Colonic mucosa (tissue), 4 donors: ENCODE measurements around the gene WNT1. TPM values are rescaled to one million over a fixed set of nuclear protein-coding genes. Genes with fewer than 3 reads are reported as not detected.

Experiments
- DNase-seq: peaks from one replicate; pipeline ENCODE4 v3.0.0-alpha.2; 2020
- H3K27ac ChIP-seq: fragments of 200-600 bp; one replicate; pipeline ENCODE4 v1.8.0; 2021
- H3K27me3 ChIP-seq: fragments of 200-600 bp; one replicate; pipeline ENCODE4 v1.8.0; 2021
- H3K36me3 ChIP-seq: fragments of 200-600 bp; one replicate; pipeline ENCODE4 v1.8.0; 2021
- H3K4me1 ChIP-seq: fragments of 200-600 bp; one replicate; pipeline ENCODE4 v1.8.0; 2021; ENCODE audit warnings: mild to moderate bottlenecking
- H3K4me3 ChIP-seq: fragments of 200-600 bp; one replicate; pipeline ENCODE4 v1.8.0; 2021
- H3K9ac ChIP-seq, 2 donors: one replicate each; pipeline ENCODE4 v1.7.0; 2013; ENCODE audit warnings: control low read depth in 2 of 2, low read depth in 2 of 2, low read length in 2 of 2
- H3K9me3 ChIP-seq: fragments of 200-600 bp; one replicate; pipeline ENCODE4 v1.8.0; 2021
- CTCF ChIP-seq: fragments of 200-600 bp; IDR thresholded peaks from one replicate; pipeline ENCODE4 v1.8.0; 2022; ENCODE audit warnings: antibody characterized with exemption, mild to moderate bottlenecking
- intact Hi-C: fragments of 100-400 bp; cut with DNase I; formaldehyde crosslinking; loops from one replicate; pipeline ENCODE4 v1.14.1; 2022
- total RNA-seq, 2 donors: library from RNA; stranded (reverse); fragmentation: NEBNext Ultra II Directional in 1 of 2; extraction: Animal tissue kit (Norgen Biotek cat#: 25700) in 1 of 2; gene quantifications; one replicate each; pipeline ENCODE4 v1.2.1, GENCODE V29; 2021
- donor health status: healthy.
- donor health status: DM: no; HTN: no; CAD: no.
- donor health status: DM: no; HTN: no; CAD: no.

WNT1 gene
- total RNA-seq, 2 donors from 2014 or later, result not detected

- TF ChIP-seq CTCF, result no peak
- Histone ChIP-seq H3K9ac (peak within 1 kb of the TSS; percentile 4 to 43), H3K27me3 (peaks cover 30% of the 10 kb centered on the region), H3K4me3 (peak within 1 kb of the TSS; percentile 45), H3K4me1 (peaks cover 27% of the 10 kb centered on the region), H3K27ac (no peak within 1 kb of the TSS), H3K9me3 (no peaks in the 10 kb centered on the region), H3K36me3 (no peaks in the 10 kb centered on the region)
- DNase-seq, result no peak
- intact Hi-C loops, result no loop called here
These were observed 21.4 kb downstream of the WNT1 start, which contains the start of gene DDN for GRCh38 chr12:48999371-49000131. DDN (minus strand) TSS chr12:48999375; CDS start chr12:48999287, 88 bp downstream.

- no peaks in the 10 kb centered on the region for H3K9me3 ChIP-seq
- peaks cover 23% of the 10 kb centered on the region for H3K27me3 ChIP-seq
- no peak for DNase-seq
- no peak overlapping the region for H3K4me3 ChIP-seq
- no peaks in the 10 kb centered on the region for H3K36me3 ChIP-seq
- peaks cover 27% of the 10 kb centered on the region for H3K4me1 ChIP-seq
- no peak for TF ChIP-seq CTCF
- no peak overlapping the region for H3K27ac ChIP-seq
- no peak overlapping the region for H3K9ac ChIP-seq
- intact Hi-C loops, result no loop called here
These were observed 22.2 kb downstream of the WNT1 start for GRCh38 chr12:49000346-49000745.

GRCh38 chr12:49008943-49009342 lies 30.8 kb downstream of the WNT1 start:
- intact Hi-C loops, result no loop called here
- TF ChIP-seq CTCF, result no peak
- Histone ChIP-seq H3K27me3 (no peaks in the 10 kb centered on the region), H3K4me1 (no peaks in the 10 kb centered on the region), H3K9ac (no peak overlapping the region), H3K36me3 (no peaks in the 10 kb centered on the region), H3K27ac (no peak overlapping the region), H3K4me3 (no peak overlapping the region), H3K9me3 (no peaks in the 10 kb centered on the region)
- DNase-seq, result no peak

- Histone ChIP-seq H3K4me1 (no peaks in the 10 kb centered on the region), H3K4me3 (no peak overlapping the region), H3K9ac (no peak overlapping the region), H3K36me3 (no peaks in the 10 kb centered on the region), H3K9me3 (no peaks in the 10 kb centered on the region), H3K27me3 (no peaks in the 10 kb centered on the region), H3K27ac (no peak overlapping the region)
- intact Hi-C loops, result no loop called here
- DNase-seq, result no peak
- no peak for TF ChIP-seq CTCF
These were observed 32.1 kb downstream of the WNT1 start for GRCh38 chr12:49010092-49010668.

GRCh38 chr12:49012739-49013138 lies 34.6 kb downstream of the WNT1 start:
- peak overlapping the region in 1 of 2 donors; percentile 12 for H3K9ac ChIP-seq

More at GRCh38 chr12:49012739-49013138, 34.6 kb downstream of the WNT1 start:
- no peak overlapping the region for H3K27ac ChIP-seq
- H3K4me3 ChIP-seq, result no peak overlapping the region
- H3K9me3 ChIP-seq, result no peaks in the 10 kb centered on the region
- no peak for TF ChIP-seq CTCF
- intact Hi-C loops, result no loop called here
- no peak for DNase-seq
- no peaks in the 10 kb centered on the region for H3K36me3 ChIP-seq
- peaks cover 4% of the 10 kb centered on the region for H3K4me1 ChIP-seq
- H3K27me3 ChIP-seq, result no peaks in the 10 kb centered on the region
